ENCODE data around the gene NDUFS3.

- TF ChIP-seq CTCF (IDR thresholded peaks at IDR 0.05 in 4 of 5, conservative IDR thresholded peaks at IDR 0.05 in 1 of 5) (no peak), POLR2A (IDR thresholded peaks at IDR 0.05) (no peak)
Observed at GRCh38 chr11:47593934-47594855, 15.3 kb downstream of the NDUFS3 start, which contains the start of gene C1QTNF4.

Data from gastrocnemius medialis (tissue), 4 donors.